CD14-positive monocyte (primary cell): ENCODE results near the gene OSBP2. TPM values are rescaled to one million over a fixed set of nuclear protein-coding genes. Genes with fewer than 3 reads are reported as not detected.
"Not testable (repeated sequence)": the region's sequence is repeated elsewhere in the genome, so short reads cannot be mapped to it uniquely, and the experiment has no call there.

ENCODE experiments used
- DNase-seq, 3 donors: peaks; one replicate each; pipeline ENCODE4 v3.0.0-alpha.2; 2011 to 2022
- H2AFZ ChIP-seq: 2 replicates; pipeline ENCODE4 v1.6.0; 2012; ENCODE audit warnings: mild to moderate bottlenecking, low read depth, low read length, inconsistent platforms; ENCODE audit not compliant: insufficient read depth, poor library complexity, severe bottlenecking
- H3K27ac ChIP-seq, 2 donors: 1 replicate in 1 of 2; 2 replicates in 1 of 2; pipeline ENCODE4 v1.5.1; 2012 to 2013; ENCODE audit warnings: low read length in 2 of 2, control low read depth in 1 of 2, inconsistent platforms in 1 of 2, low read depth in 1 of 2, mild to moderate bottlenecking in 1 of 2
- H3K27me3 ChIP-seq, 2 donors: one replicate each; pipeline versions ENCODE4 v1.6.0 to v1.6.1; 2011 to 2013; ENCODE audit warnings: low read length in 2 of 2; ENCODE audit not compliant: control insufficient read depth in 2 of 2, insufficient read depth in 2 of 2
- H3K36me3 ChIP-seq, 2 donors: replicated peaks in 1 of 2; 1 replicate in 1 of 2; 2 replicates in 1 of 2; pipeline versions ENCODE4 v1.5.1 to v1.6.1; 2012 to 2013; ENCODE audit warnings: low read length in 2 of 2, control low read depth in 1 of 2, inconsistent platforms in 1 of 2, mild to moderate bottlenecking in 1 of 2; ENCODE audit not compliant: insufficient read depth in 2 of 2, control insufficient read depth in 1 of 2
- H3K4me1 ChIP-seq, 2 donors: 1 replicate in 1 of 2; 2 replicates in 1 of 2; pipeline versions ENCODE4 v1.5.1 to v1.6.1; 2012 to 2013; ENCODE audit warnings: low read length in 2 of 2, control low read depth in 1 of 2, inconsistent platforms in 1 of 2, mild to moderate bottlenecking in 1 of 2, moderate library complexity in 1 of 2; ENCODE audit not compliant: insufficient read depth in 2 of 2, control insufficient read depth in 1 of 2
- H3K4me2 ChIP-seq: replicated peaks from 2 replicates; pipeline ENCODE3; 2012; ENCODE audit warnings: low read length, moderate library complexity, mild to moderate bottlenecking; ENCODE audit not compliant: poor library complexity, severe bottlenecking; ENCODE audit errors: extremely low read depth
- H3K4me3 ChIP-seq, 3 experiments: fragments of 200-600 bp in 1 of 3; sonication (generic) in 1 of 3; replicated peaks in 1 of 3; 1 replicate in 2 of 3; 2 replicates in 1 of 3; pipeline ENCODE4 v1.5.1; 2011 to 2013; ENCODE audit warnings: low read length in 3 of 3, mild to moderate bottlenecking in 3 of 3, control low read depth in 2 of 3, low read depth in 2 of 3, inconsistent platforms in 1 of 3, moderate library complexity in 1 of 3
- H3K79me2 ChIP-seq: 2 replicates; pipeline ENCODE4 v1.6.0; 2012; ENCODE audit warnings: mild to moderate bottlenecking, control low read depth, inconsistent platforms, low read length, moderate library complexity; ENCODE audit not compliant: insufficient read depth
- H3K9ac ChIP-seq: 2 replicates; pipeline ENCODE4 v1.6.0; 2017; ENCODE audit warnings: low read length, mild to moderate bottlenecking; ENCODE audit not compliant: insufficient read depth, poor library complexity, severe bottlenecking
- H3K9me3 ChIP-seq, 2 donors: replicated peaks in 1 of 2; 1 replicate in 1 of 2; 2 replicates in 1 of 2; pipeline versions ENCODE4 v1.5.1 to v1.6.1; 2012 to 2013; ENCODE audit warnings: low read length in 2 of 2, control low read depth in 1 of 2; ENCODE audit not compliant: control insufficient read depth in 1 of 2, insufficient read depth in 1 of 2
- H4K20me1 ChIP-seq: 2 replicates; pipeline ENCODE4 v1.6.0; 2012; ENCODE audit warnings: mild to moderate bottlenecking, low read length, control low read depth, moderate library complexity; ENCODE audit not compliant: insufficient read depth
- H3K27ac Mint-ChIP-seq, 7 donors: one replicate each; pipeline ENCODE4 v1.8.0; 2020; ENCODE audit warnings: mild to moderate bottlenecking in 7 of 7, mixed read lengths in 7 of 7, moderate library complexity in 6 of 7, inconsistent platforms in 2 of 7
- H3K27me3 Mint-ChIP-seq, 3 donors: one replicate each; pipeline ENCODE4 v1.8.0; 2021 to 2022; ENCODE audit warnings: low read depth in 3 of 3, mild to moderate bottlenecking in 3 of 3, mixed read lengths in 3 of 3, moderate library complexity in 3 of 3, inconsistent platforms in 1 of 3
- H3K36me3 Mint-ChIP-seq, 2 donors: one replicate each; pipeline ENCODE4 v1.8.0; 2020; ENCODE audit warnings: mixed read lengths in 2 of 2, inconsistent platforms in 1 of 2, mild to moderate bottlenecking in 1 of 2
- H3K4me1 Mint-ChIP-seq: one replicate; pipeline ENCODE4 v1.8.0; 2020; ENCODE audit warnings: mild to moderate bottlenecking, mixed read lengths
- H3K4me3 Mint-ChIP-seq, 2 donors: one replicate each; pipeline ENCODE4 v1.8.0; 2020; ENCODE audit warnings: mild to moderate bottlenecking in 2 of 2, mixed read lengths in 2 of 2, moderate library complexity in 1 of 2
- H3K9me3 Mint-ChIP-seq, 7 donors: one replicate each; pipeline ENCODE4 v1.8.0; 2020 to 2022; ENCODE audit warnings: mixed read lengths in 7 of 7, mild to moderate bottlenecking in 6 of 7, moderate library complexity in 6 of 7, inconsistent platforms in 2 of 7
- WGBS: methylation state at CpG from one replicate; pipeline ENCODE4 v1.1.5; 2013; ENCODE audit warnings: missing lambda C conversion rate; ENCODE audit not compliant: insufficient coverage; 5-methylcytosine and 5-hydroxymethylcytosine counted together
- intact Hi-C, 2 donors: fragments of 100-400 bp; cut with micrococcal nuclease; formaldehyde crosslinking; loops; one replicate each; pipeline versions ENCODE4 v1.15.0 to v1.15.1; 2023
- polyA plus RNA-seq, 3 donors: library from polyadenylated mRNA; depleted of rRNA in 1 of 3; unstranded in 2 of 3; stranded (reverse) in 1 of 3; fragments of 300-500 nt in 2 of 3; fragments of >200 nt in 1 of 3; fragmentation: Illumina TruSeq in 2 of 3; gene quantifications; 1 replicate in 2 of 3; 2 replicates in 1 of 3; pipeline ENCODE4 v1.2.3, GENCODE V29; 2012 to 2021
- TF ChIP-seq, protein P1 (sequence below): fragments of 200-600 bp; IDR thresholded peaks from one replicate; pipeline ENCODE4 v1.8.0; 2022; ENCODE audit warnings: antibody characterized with exemption, mild to moderate bottlenecking

Gene OSBP2
- polyA plus RNA-seq, 3 donors: 0.21 to 0.54 TPM; not detected in 1

GRCh38 chr22:30740511-30740910, 45.8 kb downstream of the OSBP2 start:
- H3K27ac Mint-ChIP-seq, H3K4me3 Mint-ChIP-seq, H3K9me3 ChIP-seq, H3K9me3 Mint-ChIP-seq, H3K27me3 ChIP-seq, H3K4me3 ChIP-seq, H3K9ac ChIP-seq, intact Hi-C loops, H3K4me1 Mint-ChIP-seq, DNase-seq, H3K4me2 ChIP-seq, H3K4me1 ChIP-seq, H2AFZ ChIP-seq, H3K36me3 Mint-ChIP-seq, H4K20me1 ChIP-seq, H3K36me3 ChIP-seq, H3K27ac ChIP-seq, H3K79me2 ChIP-seq: not testable (repeated sequence)
- peaks cover 3 to 15% (median 7%) of the 10 kb centered on the region in 3 donors for H3K27me3 Mint-ChIP-seq
- whole genome bisulfite sequencing: 97% methylated on average over 5 of the region's 5 CpGs

DNA sequence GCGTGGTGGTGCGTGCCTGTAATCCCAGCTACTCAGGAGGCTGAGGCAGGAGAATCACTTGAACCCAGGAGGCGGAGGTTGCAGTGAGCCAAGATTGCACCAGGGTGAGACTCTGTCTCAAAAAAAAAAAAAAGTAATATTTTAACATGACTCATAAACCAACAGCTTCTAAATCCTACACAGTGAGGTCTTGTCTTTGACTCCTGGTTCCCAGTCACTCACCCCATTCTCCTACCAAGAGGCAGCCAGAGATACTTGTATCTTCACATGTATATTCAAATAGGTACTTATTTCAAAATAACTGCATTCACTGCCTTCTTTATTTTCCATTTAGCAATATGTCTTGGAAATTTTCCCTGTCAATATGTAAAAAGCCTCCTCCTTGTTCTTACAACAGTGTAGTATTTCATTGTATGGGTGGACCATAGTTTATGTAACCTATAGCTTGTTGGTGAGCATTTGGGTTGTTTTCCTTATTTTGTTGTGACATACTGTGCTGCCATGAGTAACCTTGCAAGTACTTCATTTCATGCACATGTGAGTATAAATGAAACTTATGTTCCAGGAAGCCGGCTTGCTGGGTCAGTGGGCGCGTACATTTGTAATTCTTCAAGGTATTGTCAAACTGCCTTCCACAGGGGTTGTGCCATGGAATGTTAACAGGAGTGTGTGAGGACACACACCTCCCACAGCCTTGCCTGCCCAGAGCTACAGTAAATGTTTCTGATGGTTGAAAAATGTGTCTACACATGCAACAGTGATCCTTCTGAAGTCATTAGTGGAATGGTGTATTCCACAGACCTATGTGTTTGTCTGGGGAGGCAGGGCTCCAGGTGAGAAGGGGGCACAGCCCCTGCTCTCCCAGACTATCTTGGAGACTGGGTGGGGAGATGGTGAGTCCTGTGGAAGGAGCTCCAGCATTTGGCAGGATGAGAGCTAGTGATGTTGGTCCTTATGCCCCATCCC, 47.9 kb downstream of the OSBP2 start:
- H3K4me3 Mint-ChIP-seq: no peak overlapping the region
- H4K20me1 ChIP-seq: no peaks in the 10 kb centered on the region
- H3K36me3 ChIP-seq: no peaks in the 10 kb centered on the region
- no peak overlapping the region for H3K27ac ChIP-seq
- no peaks in the 10 kb centered on the region for H3K79me2 ChIP-seq
- intact Hi-C loops: no loop called here
- no peak overlapping the region for H3K27ac Mint-ChIP-seq
- no peak overlapping the region for H2AFZ ChIP-seq
- no peaks in the 10 kb centered on the region for H3K36me3 Mint-ChIP-seq
- H3K4me1 Mint-ChIP-seq: peaks cover 5% of the 10 kb centered on the region
- H3K9ac ChIP-seq: no peak overlapping the region
- WGBS: 90% methylated on average over 2 of the region's 6 CpGs
- TF ChIP-seq, protein P1, sequence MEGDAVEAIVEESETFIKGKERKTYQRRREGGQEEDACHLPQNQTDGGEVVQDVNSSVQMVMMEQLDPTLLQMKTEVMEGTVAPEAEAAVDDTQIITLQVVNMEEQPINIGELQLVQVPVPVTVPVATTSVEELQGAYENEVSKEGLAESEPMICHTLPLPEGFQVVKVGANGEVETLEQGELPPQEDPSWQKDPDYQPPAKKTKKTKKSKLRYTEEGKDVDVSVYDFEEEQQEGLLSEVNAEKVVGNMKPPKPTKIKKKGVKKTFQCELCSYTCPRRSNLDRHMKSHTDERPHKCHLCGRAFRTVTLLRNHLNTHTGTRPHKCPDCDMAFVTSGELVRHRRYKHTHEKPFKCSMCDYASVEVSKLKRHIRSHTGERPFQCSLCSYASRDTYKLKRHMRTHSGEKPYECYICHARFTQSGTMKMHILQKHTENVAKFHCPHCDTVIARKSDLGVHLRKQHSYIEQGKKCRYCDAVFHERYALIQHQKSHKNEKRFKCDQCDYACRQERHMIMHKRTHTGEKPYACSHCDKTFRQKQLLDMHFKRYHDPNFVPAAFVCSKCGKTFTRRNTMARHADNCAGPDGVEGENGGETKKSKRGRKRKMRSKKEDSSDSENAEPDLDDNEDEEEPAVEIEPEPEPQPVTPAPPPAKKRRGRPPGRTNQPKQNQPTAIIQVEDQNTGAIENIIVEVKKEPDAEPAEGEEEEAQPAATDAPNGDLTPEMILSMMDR: no peak
- H3K27me3 Mint-ChIP-seq: peaks cover 3 to 16% (median 7%) of the 10 kb centered on the region in 3 donors
- H3K9me3 ChIP-seq: no peaks in the 10 kb centered on the region
- no peak for DNase-seq
- no peaks in the 10 kb centered on the region for H3K27me3 ChIP-seq
- no peaks in the 10 kb centered on the region for H3K9me3 Mint-ChIP-seq
- no peak overlapping the region for H3K4me3 ChIP-seq
- no peaks in the 10 kb centered on the region for H3K4me1 ChIP-seq
- H3K4me2 ChIP-seq: no peak overlapping the region
